ENCODE measurements around the gene PLA2G4B. TPM values are rescaled to one million over a fixed set of nuclear protein-coding genes. Genes with fewer than 3 reads are reported as not detected.

Gene PLA2G4B
- total and polyA plus RNA-seq, 2 donors (not counting 1 experiment from before 2014, with no cell fraction given) = 22.6 to 33.2 TPM

- POLR2A ChIA-PET = no interaction called here
- CTCF ChIA-PET = interaction anchor here (1.1 to 1.2 kb wide), 2 partner anchors 14 to 53 kb away, joined by 3 read pairs; no protein-coding TSS in a partner anchor
- Histone ChIP-seq H3K36me3 (replicated peaks in 1 of 2; ENCODE audit: control extremely low read depth in 1 of 2, control insufficient read depth in 1 of 2, extremely low read depth in 1 of 2, insufficient read depth in 2 of 2, low read length in 1 of 2) (peaks cover 0 to 26% of the 10 kb centered on the region in 2 experiments), H3K79me2 (ENCODE audit: control insufficient read depth, insufficient read depth, low read length) (no peaks in the 10 kb centered on the region), H3K4me1 (ENCODE audit: control insufficient read depth in 2 of 2, insufficient read depth in 2 of 2, low read length in 2 of 2) (no peaks in the 10 kb centered on the region), H3K4me3 (ENCODE audit: control extremely low read depth in 1 of 5, extremely low read depth in 1 of 5, insufficient read depth in 1 of 5, low read depth in 2 of 5, low read length in 4 of 5) (no peak overlapping the region), H3K27ac (ENCODE audit: low read length in 2 of 2) (no peak overlapping the region), H3K4me2 (replicated peaks; ENCODE audit: low read depth, low read length, poor library complexity, severe bottlenecking) (no peak overlapping the region), H3K9ac (ENCODE audit: low read length) (no peak overlapping the region), H3K27me3 (replicated peaks in 1 of 4; ENCODE audit: control extremely low read depth in 1 of 4, control insufficient read depth in 3 of 4, insufficient read depth in 4 of 4, low read length in 3 of 4) (peaks cover 0 to 4% (median 0%) of the 10 kb centered on the region in 4 experiments), H4K20me1 (ENCODE audit: control insufficient read depth, insufficient read depth, low read length, poor library complexity, severe bottlenecking) (no peaks in the 10 kb centered on the region), H2AFZ (ENCODE audit: insufficient read depth, low read depth, low read length, poor library complexity, severe bottlenecking) (no peak overlapping the region), H3K9me3 (ENCODE audit: control extremely low read depth in 1 of 3, control insufficient read depth in 2 of 3, insufficient read depth in 1 of 3, low read length in 2 of 3) (no peaks in the 10 kb centered on the region)
- Mint-ChIP-seq H3K9me3 (ENCODE audit: insufficient read depth) (no peaks in the 10 kb centered on the region), H3K27ac (no peak overlapping the region), H3K4me1 (peaks cover 2% of the 10 kb centered on the region), H3K27me3 (no peaks in the 10 kb centered on the region), H3K4me3 (no peak overlapping the region)
- DNase-seq = no peak
- TF ChIP-seq EZH2 (IDR thresholded peaks at IDR 0.05; ENCODE audit: borderline replicate concordance, insufficient read depth, low read depth, low read length, poor library complexity, severe bottlenecking) (no peak), CTCF (IDR thresholded peaks at IDR 0.05) (no peak)
- no peak for ATAC-seq (ENCODE audit: low read depth)
- 90% methylated on average over 5 of the region's 8 CpGs for WGBS (ENCODE audit: insufficient coverage)
- intact Hi-C loops (cut with micrococcal nuclease) = no loop called here
These were observed 11.2 kb downstream of the PLA2G4B start for GRCh38 chr15:41849861-41850260.

- no peak overlapping the region for H3K9ac ChIP-seq (ENCODE audit: low read length)
- no peaks in the 10 kb centered on the region for H3K4me1 ChIP-seq (ENCODE audit: control insufficient read depth in 2 of 2, insufficient read depth in 2 of 2, low read length in 2 of 2)
- H3K27ac Mint-ChIP-seq = no peak overlapping the region
- H3K27ac ChIP-seq (ENCODE audit: low read length in 2 of 2) = no peak overlapping the region
- ATAC-seq (ENCODE audit: low read depth) (peak; percentile 28), DNase-seq (no peak)
- ChIA-PET CTCF (interaction anchor here (1.1 to 1.9 kb wide), 4 partner anchors 13 to 54 kb away, joined by 3 to 7 read pairs (median 3); no protein-coding TSS in a partner anchor), POLR2A (no interaction called here)
- 54% methylated on average over 10 of the region's 16 CpGs for WGBS (ENCODE audit: insufficient coverage)
- TF ChIP-seq EZH2 (IDR thresholded peaks at IDR 0.05; ENCODE audit: borderline replicate concordance, insufficient read depth, low read depth, low read length, poor library complexity, severe bottlenecking) (no peak), CTCF (IDR thresholded peaks at IDR 0.05) (no peak)
- intact Hi-C loops (cut with micrococcal nuclease) = no loop called here
- H3K4me3 ChIP-seq (ENCODE audit: control extremely low read depth in 1 of 5, extremely low read depth in 1 of 5, insufficient read depth in 1 of 5, low read depth in 2 of 5, low read length in 4 of 5) = no peak overlapping the region
- no peak overlapping the region for H2AFZ ChIP-seq (ENCODE audit: insufficient read depth, low read depth, low read length, poor library complexity, severe bottlenecking)
- no peak overlapping the region for H3K4me3 Mint-ChIP-seq
- no peaks in the 10 kb centered on the region for H3K79me2 ChIP-seq (ENCODE audit: control insufficient read depth, insufficient read depth, low read length)
- peaks cover 2% of the 10 kb centered on the region for H3K4me1 Mint-ChIP-seq
- H3K27me3 ChIP-seq (replicated peaks in 1 of 4; ENCODE audit: control extremely low read depth in 1 of 4, control insufficient read depth in 3 of 4, insufficient read depth in 4 of 4, low read length in 3 of 4) = peaks cover 0 to 4% (median 0%) of the 10 kb centered on the region in 4 experiments
- H3K27me3 Mint-ChIP-seq = no peaks in the 10 kb centered on the region
- peaks cover 0 to 21% of the 10 kb centered on the region in 2 experiments for H3K36me3 ChIP-seq (replicated peaks in 1 of 2; ENCODE audit: control extremely low read depth in 1 of 2, control insufficient read depth in 1 of 2, extremely low read depth in 1 of 2, insufficient read depth in 2 of 2, low read length in 1 of 2)
- no peaks in the 10 kb centered on the region for H3K9me3 Mint-ChIP-seq (ENCODE audit: insufficient read depth)
- H3K9me3 ChIP-seq (ENCODE audit: control extremely low read depth in 1 of 3, control insufficient read depth in 2 of 3, insufficient read depth in 1 of 3, low read length in 2 of 3) = no peaks in the 10 kb centered on the region
- no peak overlapping the region for H3K4me2 ChIP-seq (replicated peaks; ENCODE audit: low read depth, low read length, poor library complexity, severe bottlenecking)
- H4K20me1 ChIP-seq (ENCODE audit: control insufficient read depth, insufficient read depth, low read length, poor library complexity, severe bottlenecking) = no peaks in the 10 kb centered on the region
These were observed 12.0 kb downstream of the PLA2G4B start for GRCh38 chr15:41850482-41851166.
